ENCODE results near the gene SEMA3A. TPM values are rescaled to one million over a fixed set of nuclear protein-coding genes. Genes with fewer than 3 reads are reported as not detected.

The SEMA3A gene
- total RNA-seq, 1 experiment from 2014 or later: 6.3 TPM

DNA sequence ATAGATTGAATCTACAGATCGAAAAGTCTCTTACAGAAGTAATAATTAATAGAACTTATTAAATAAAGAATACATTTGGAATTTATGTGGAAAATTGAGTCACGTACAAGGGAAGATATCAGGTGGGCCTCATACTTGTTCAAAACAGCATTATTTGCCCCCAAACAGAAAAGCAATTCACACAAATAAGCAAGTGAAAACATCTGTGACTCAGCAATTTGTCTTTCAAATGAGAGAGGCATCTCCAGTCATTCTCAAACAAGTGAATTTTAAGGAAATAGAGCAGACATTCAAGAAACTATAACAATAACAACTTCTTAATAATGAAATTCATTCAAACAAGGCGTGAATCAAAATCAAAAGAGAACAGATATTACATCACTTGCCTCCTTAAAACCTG is 50.1 kb downstream of the SEMA3A start:
- TF ChIP-seq CTCF (conservative IDR thresholded peaks at IDR 0.05) (no peak), EZH2 (IDR thresholded peaks at IDR 0.05; ENCODE audit: low read depth) (no peak)
- no peak overlapping the region for H2AFZ ChIP-seq
- H3K4me3 ChIP-seq: no peak overlapping the region
- H3K36me3 ChIP-seq (ENCODE audit: low read depth): no peaks in the 10 kb centered on the region
- no TSS peak for BruUV-seq (replicated peaks)
- H3K9me2 ChIP-seq (ENCODE audit: insufficient read depth): no peaks in the 10 kb centered on the region; the same call in 1 of the 2 replicates
- no peaks in the 10 kb centered on the region for H3F3A ChIP-seq (ENCODE audit: insufficient read depth, low read depth)
- H4K20me1 ChIP-seq (ENCODE audit: insufficient read depth): no peaks in the 10 kb centered on the region
- no peaks in the 10 kb centered on the region for H3K79me2 ChIP-seq (ENCODE audit: low read depth)
- H3K27me3 ChIP-seq (ENCODE audit: insufficient read depth, low read depth): no peaks in the 10 kb centered on the region
- H3K9me3 ChIP-seq (ENCODE audit: insufficient read depth, low read depth): no peaks in the 10 kb centered on the region
- POLR2A ChIA-PET (ENCODE audit: unreplicated experiment): no interaction called here
- no peaks in the 10 kb centered on the region; the same call in 1 of the 2 replicates for H3K4me1 ChIP-seq (replicated peaks; ENCODE audit: insufficient read depth)
- CTCF ChIA-PET: no interaction called here
- H3K27ac ChIP-seq: 0 out of 2 replicates have a peak overlapping the region, but pooled peaks have one; percentile 3
- DNase-seq: no peak
- intact Hi-C loops (cut with micrococcal nuclease; ENCODE audit: unreplicated experiment): no loop called here
- no peak overlapping the region for H3K4me2 ChIP-seq

- Histone ChIP-seq H3F3A (ENCODE audit: insufficient read depth, low read depth) (no peaks in the 10 kb centered on the region), H2AFZ (no peak overlapping the region), H3K36me3 (ENCODE audit: low read depth) (no peaks in the 10 kb centered on the region), H3K4me3 (no peak overlapping the region), H3K27me3 (ENCODE audit: insufficient read depth, low read depth) (no peaks in the 10 kb centered on the region), H4K20me1 (ENCODE audit: insufficient read depth) (no peaks in the 10 kb centered on the region), H3K4me2 (no peak overlapping the region), H3K27ac (no peak overlapping the region), H3K79me2 (ENCODE audit: low read depth) (no peaks in the 10 kb centered on the region), H3K9me2 (ENCODE audit: insufficient read depth) (no peaks in the 10 kb centered on the region), H3K4me1 (replicated peaks; ENCODE audit: insufficient read depth) (no peaks in the 10 kb centered on the region; the same call in 1 of the 2 replicates), H3K9me3 (ENCODE audit: insufficient read depth, low read depth) (no peaks in the 10 kb centered on the region)
- no peak for TF ChIP-seq CTCF (conservative IDR thresholded peaks at IDR 0.05)
- no peak for TF ChIP-seq EZH2 (IDR thresholded peaks at IDR 0.05; ENCODE audit: low read depth)
- ChIA-PET CTCF (no interaction called here), POLR2A (ENCODE audit: unreplicated experiment) (no interaction called here)
- intact Hi-C loops (cut with micrococcal nuclease; ENCODE audit: unreplicated experiment): no loop called here
- BruUV-seq (replicated peaks): no TSS peak
- no peak for DNase-seq
These were observed 51.9 kb downstream of the SEMA3A start for GRCh38 chr7:84142726-84143125.

GRCh38 chr7:84139986-84140729 is 54.4 kb downstream of the SEMA3A start:
- no peaks in the 10 kb centered on the region for H3K79me2 ChIP-seq (ENCODE audit: low read depth)
- H3K27ac ChIP-seq: no peak overlapping the region
- no peaks in the 10 kb centered on the region for H3K27me3 ChIP-seq (ENCODE audit: insufficient read depth, low read depth)
- H3K36me3 ChIP-seq (ENCODE audit: low read depth): no peaks in the 10 kb centered on the region
- no peak overlapping the region; the same call in 1 of the 2 replicates for H2AFZ ChIP-seq
- TF ChIP-seq CTCF (conservative IDR thresholded peaks at IDR 0.05): no peak
- no peak for TF ChIP-seq EZH2 (IDR thresholded peaks at IDR 0.05; ENCODE audit: low read depth)
- no peaks in the 10 kb centered on the region; the same call in 1 of the 2 replicates for H3K4me1 ChIP-seq (replicated peaks; ENCODE audit: insufficient read depth)
- H3K4me3 ChIP-seq: no peak overlapping the region
- ChIA-PET CTCF (no interaction called here), POLR2A (ENCODE audit: unreplicated experiment) (no interaction called here)
- no peak for DNase-seq
- H3K9me2 ChIP-seq (ENCODE audit: insufficient read depth): no peaks in the 10 kb centered on the region
- no peaks in the 10 kb centered on the region for H4K20me1 ChIP-seq (ENCODE audit: insufficient read depth)
- H3F3A ChIP-seq (ENCODE audit: insufficient read depth, low read depth): no peaks in the 10 kb centered on the region
- H3K9me3 ChIP-seq (ENCODE audit: insufficient read depth, low read depth): no peaks in the 10 kb centered on the region
- no TSS peak for BruUV-seq (replicated peaks)
- no peak overlapping the region for H3K4me2 ChIP-seq
- intact Hi-C loops (cut with micrococcal nuclease; ENCODE audit: unreplicated experiment): no loop called here

Measured in PC-9 (cell line).